ENCODE results near the gene RNASE7. TPM values are rescaled to one million over a fixed set of nuclear protein-coding genes. Genes with fewer than 3 reads are reported as not detected.
"Not testable (repeated sequence)": the region's sequence is repeated elsewhere in the genome, so short reads cannot be mapped to it uniquely, and the experiment has no call there.

Gene RNASE7
- total RNA-seq, 2 donors from 2014 or later, result 0.74 TPM; not detected in 1

DNA sequence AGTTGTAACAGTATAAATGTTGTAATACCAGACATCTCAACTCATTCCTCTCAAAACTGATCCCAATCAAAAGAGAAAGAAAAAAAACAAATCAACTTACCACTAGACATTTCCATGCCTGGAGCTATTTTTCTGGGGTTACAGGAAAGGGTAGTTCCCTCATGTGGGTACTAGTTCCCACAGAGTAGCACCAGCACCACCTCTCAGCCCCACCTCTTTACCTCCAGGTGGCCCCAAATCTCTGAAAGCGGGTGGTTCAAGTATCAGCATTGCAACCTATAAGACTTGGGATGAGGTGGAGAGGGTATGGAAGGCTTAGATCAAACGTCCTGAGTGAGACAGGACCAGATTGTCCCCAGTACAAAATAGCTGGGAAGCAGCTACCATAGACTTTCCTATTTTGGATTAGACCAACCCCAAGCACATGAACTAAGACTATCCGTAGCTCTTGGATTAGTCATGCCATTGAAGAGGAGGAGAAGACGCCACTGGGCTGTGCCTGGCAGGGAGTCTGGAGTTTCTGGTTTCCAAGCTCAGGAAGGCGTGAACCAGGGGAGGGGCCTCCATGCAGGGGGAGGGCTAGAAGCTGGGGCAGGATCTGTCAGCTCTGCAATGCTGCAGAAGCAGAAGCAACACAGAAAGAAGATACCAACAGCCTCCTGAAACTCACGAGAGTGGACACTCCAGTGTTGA, 43.3 kb upstream of the RNASE7 start, which contains the start of gene SLC39A2:
TSS of gene SLC39A2 (plus strand) at position 620 of the 693 bp plus-strand sequence. CDS start 154 bp downstream, outside the sequence.
- WGBS, result 25% methylated on average over 6 of the region's 6 CpGs
- no peaks in the 10 kb centered on the region for H3K27me3 ChIP-seq (replicated peaks; ENCODE audit: insufficient read depth)
- H3K27ac ChIP-seq, result peak within 1 kb of the TSS; percentile 42 to 47
- H3K4me3 ChIP-seq, result no peak within 1 kb of the TSS
- H3K4me1 ChIP-seq (replicated peaks), result no peaks in the 10 kb centered on the region
- intact Hi-C loops (cut with DNase I), result no loop called here
- DNase-seq (ENCODE audit: low spot score), result peak; percentile 65
- TF ChIP-seq POLR2A (IDR thresholded peaks at IDR 0.05) (peak; percentile 21), POLR2AphosphoS5 (IDR thresholded peaks at IDR 0.05) (peak; percentile 33), CTCF (IDR thresholded peaks at IDR 0.05) (no peak)
- no peaks in the 10 kb centered on the region for H3K9me3 ChIP-seq
- H3K36me3 ChIP-seq, result peaks cover 10 to 18% of the 10 kb centered on the region in 2 donors

DNA sequence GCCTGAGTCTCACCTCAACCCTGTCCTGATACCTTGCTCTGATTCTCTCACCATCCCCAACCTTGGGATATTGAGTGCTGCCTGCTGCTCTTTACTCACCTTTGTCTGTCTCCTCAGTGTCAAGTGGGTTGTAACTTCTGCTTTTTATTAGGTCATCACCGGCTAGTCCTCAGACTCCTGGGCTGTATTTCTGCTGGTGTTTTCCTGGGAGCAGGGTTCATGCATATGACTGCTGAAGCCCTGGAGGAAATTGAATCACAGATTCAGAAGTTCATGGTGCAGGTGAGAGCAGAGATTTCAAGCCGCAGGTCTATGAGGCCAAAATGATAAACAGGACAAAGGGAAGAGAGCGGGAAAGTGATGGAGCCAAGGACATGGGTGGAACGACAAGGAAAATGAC, 42.6 kb upstream of the RNASE7 start:
- H3K4me3 ChIP-seq, result no peak overlapping the region
- no peaks in the 10 kb centered on the region for H3K27me3 ChIP-seq (replicated peaks; ENCODE audit: insufficient read depth)
- DNase-seq (ENCODE audit: low spot score), result no peak
- H3K36me3 ChIP-seq, result peaks cover 10 to 17% of the 10 kb centered on the region in 2 donors
- 65% methylated on average over 4 of the region's 4 CpGs for WGBS
- TF ChIP-seq POLR2AphosphoS5 (IDR thresholded peaks at IDR 0.05), result no peak
- no peak for TF ChIP-seq CTCF (IDR thresholded peaks at IDR 0.05)
- TF ChIP-seq POLR2A (IDR thresholded peaks at IDR 0.05), result no peak
- no peak overlapping the region for H3K27ac ChIP-seq
- intact Hi-C loops (cut with DNase I), result no loop called here
- H3K9me3 ChIP-seq, result no peaks in the 10 kb centered on the region
- H3K4me1 ChIP-seq (replicated peaks), result no peaks in the 10 kb centered on the region

DNA sequence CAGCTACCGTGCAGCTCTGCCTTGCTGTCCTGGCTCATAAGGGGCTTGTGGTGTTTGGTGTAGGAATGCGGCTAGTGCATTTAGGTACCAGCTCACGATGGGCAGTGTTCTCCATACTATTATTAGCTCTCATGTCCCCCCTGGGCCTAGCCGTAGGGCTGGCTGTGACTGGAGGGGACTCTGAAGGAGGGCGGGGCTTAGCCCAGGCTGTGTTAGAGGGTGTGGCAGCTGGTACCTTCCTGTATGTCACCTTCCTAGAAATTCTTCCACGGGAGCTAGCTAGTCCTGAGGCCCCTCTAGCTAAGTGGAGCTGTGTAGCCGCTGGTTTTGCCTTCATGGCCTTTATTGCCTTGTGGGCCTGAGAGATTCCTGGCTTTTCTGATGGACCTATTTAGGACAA, 40.9 kb upstream of the RNASE7 start:
- no peak for TF ChIP-seq CTCF (IDR thresholded peaks at IDR 0.05)
- TF ChIP-seq POLR2AphosphoS5 (IDR thresholded peaks at IDR 0.05), result no peak
- TF ChIP-seq POLR2A (IDR thresholded peaks at IDR 0.05), result no peak
- intact Hi-C loops (cut with DNase I), result no loop called here
- Histone ChIP-seq H3K9me3 (no peaks in the 10 kb centered on the region), H3K27me3 (replicated peaks; ENCODE audit: insufficient read depth) (no peaks in the 10 kb centered on the region), H3K4me1 (replicated peaks) (no peaks in the 10 kb centered on the region), H3K4me3 (no peak overlapping the region), H3K27ac (no peak overlapping the region), H3K36me3 (peaks cover 2 to 4% of the 10 kb centered on the region in 2 donors)
- 73% methylated on average over 7 of the region's 7 CpGs for WGBS
- no peak for DNase-seq (ENCODE audit: low spot score)

GRCh38 chr14:21003788-21004346, 38.3 kb upstream of the RNASE7 start:
- H3K4me3 ChIP-seq, result no peak overlapping the region
- no peaks in the 10 kb centered on the region for H3K9me3 ChIP-seq
- H3K36me3 ChIP-seq, result no peaks in the 10 kb centered on the region
- TF ChIP-seq POLR2AphosphoS5 (IDR thresholded peaks at IDR 0.05) (no peak), POLR2A (IDR thresholded peaks at IDR 0.05) (no peak), CTCF (IDR thresholded peaks at IDR 0.05) (no peak)
- no peak overlapping the region for H3K27ac ChIP-seq
- no peaks in the 10 kb centered on the region for H3K4me1 ChIP-seq (replicated peaks)
- no peaks in the 10 kb centered on the region for H3K27me3 ChIP-seq (replicated peaks; ENCODE audit: insufficient read depth)
- intact Hi-C loops (cut with DNase I), result no loop called here
- DNase-seq (ENCODE audit: low spot score), result no peak
- 87% methylated on average over 14 of the region's 14 CpGs for WGBS

DNA sequence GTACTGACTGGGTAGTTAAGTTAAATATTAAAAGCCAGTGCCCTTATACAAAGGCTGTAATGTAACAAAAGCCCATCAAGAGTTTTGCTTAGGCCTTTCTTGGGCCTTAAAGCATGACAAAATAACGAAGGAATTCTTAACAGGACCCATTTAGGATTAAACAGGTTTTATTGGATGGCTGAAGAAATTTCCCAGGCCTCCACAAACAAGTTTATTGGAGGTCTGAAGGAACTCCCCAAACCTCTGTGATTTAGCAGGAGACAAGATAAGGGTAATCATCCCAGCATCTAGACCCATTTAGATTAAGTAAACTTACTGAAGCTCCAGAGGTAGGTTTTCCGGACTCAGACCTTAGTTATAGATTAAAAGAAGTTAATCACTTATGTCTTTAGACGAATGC, 32.4 kb upstream of the RNASE7 start:
- WGBS, result 35% methylated on average over 3 of the region's 3 CpGs
- H3K27me3 ChIP-seq (replicated peaks; ENCODE audit: insufficient read depth); H3K4me3 ChIP-seq; DNase-seq (ENCODE audit: low spot score); H3K4me1 ChIP-seq (replicated peaks); H3K36me3 ChIP-seq; intact Hi-C loops (cut with DNase I); H3K9me3 ChIP-seq; H3K27ac ChIP-seq: not testable (repeated sequence)

All from prostate gland (tissue), 2 donors.